T-helper 2 cell (primary cell): Measurements from ENCODE around the gene ABHD14A.

ENCODE experiments used
- DNase-seq, 5 experiments: peaks; one replicate each; pipeline versions ENCODE4 v3.0.0 to v3.0.0-alpha.2; 2012 to 2022

The ABHD14A gene

DNA sequence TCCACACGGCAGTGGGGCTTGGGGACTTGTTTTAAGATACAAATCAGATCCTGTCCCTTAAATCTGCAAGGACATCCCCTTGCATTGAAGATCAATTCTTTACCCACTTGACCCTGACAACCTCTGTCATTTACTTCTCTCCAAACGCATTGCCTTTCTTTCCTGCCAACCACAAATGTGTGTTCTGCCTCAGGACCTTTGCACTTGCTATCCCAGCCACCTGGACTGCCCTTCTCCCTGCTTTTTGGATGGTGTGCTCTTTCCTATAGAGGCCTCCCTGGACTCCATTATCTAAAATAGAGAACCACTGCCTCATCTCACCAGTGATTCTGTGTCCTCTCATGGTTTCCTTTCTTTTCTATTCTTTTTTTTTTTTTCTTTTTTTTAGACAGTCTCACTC lies 22.3 kb downstream of the ABHD14A start:
- DNase-seq: no peak

DNA sequence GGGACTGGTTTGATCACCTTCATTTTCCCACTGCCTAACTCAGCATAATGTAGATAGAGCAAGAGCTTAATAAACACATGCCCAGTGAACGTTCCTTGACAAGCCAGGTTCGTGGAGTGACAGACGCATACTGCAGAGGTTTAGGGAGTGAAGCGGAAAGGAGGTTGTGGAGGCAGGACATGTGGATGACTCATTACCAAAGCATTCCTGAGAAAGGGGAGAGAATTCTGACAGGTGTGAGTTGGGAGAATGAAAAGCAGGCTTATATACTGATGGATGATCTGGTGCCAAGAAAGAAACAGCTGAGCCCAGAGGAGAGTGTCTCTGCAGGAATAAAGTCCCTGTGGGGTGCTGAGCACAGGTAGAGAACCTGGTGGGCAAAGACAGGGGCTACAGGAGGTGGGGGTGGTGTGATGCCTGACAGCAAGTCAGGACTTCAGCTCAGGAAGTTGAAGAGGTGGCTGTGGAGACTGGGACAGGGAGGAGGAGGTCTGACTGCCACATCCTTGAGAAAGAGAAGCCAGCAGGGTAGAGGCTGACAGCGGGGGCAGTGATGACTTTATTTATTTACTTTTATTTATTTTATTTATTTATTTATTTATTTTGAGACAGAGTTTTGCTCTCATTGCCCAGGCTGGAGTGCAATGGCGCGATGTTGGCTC lies 23.2 kb downstream of the ABHD14A start:
- no peak for DNase-seq

DNA sequence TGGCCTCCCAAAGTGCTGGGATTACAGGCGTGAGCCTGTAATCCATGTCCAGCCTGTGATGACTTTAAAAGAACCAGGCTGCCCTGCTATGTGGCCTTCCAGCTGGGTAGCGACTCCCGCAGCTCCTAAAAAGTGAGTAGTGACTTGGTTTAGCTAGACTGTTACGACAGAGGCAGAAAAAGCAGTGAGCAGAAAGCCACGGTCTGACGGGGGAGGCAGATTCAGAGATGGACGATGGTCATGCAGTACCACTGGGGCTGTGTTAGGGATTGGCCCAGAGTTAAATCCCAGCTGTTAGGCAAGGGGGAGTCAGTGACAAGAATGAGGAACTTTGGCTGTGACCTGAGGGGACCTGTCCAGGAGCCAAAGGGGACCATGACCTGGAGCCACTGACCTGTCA lies 23.9 kb downstream of the ABHD14A start:
- no peak for DNase-seq

DNA sequence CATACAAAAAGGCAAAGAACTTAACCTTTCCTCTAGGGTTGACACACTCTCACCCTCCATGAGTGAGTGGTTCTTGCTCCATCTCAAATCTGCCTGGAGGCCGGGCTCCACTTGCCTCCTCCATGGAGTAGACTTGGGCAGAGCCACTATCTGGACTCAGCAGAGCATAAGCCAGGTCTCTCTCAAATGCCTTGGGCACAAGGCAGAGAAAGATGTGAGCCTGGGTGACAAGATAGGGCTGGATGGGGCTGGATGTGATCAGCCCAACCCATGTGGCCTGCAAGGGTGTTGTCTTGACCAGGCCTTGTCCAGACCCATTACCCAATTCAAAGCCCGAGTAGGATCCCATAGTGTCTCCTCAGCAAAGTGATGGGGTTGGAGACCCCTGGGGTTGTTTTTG lies 25.0 kb downstream of the ABHD14A start:
- DNase-seq: no peak

DNA sequence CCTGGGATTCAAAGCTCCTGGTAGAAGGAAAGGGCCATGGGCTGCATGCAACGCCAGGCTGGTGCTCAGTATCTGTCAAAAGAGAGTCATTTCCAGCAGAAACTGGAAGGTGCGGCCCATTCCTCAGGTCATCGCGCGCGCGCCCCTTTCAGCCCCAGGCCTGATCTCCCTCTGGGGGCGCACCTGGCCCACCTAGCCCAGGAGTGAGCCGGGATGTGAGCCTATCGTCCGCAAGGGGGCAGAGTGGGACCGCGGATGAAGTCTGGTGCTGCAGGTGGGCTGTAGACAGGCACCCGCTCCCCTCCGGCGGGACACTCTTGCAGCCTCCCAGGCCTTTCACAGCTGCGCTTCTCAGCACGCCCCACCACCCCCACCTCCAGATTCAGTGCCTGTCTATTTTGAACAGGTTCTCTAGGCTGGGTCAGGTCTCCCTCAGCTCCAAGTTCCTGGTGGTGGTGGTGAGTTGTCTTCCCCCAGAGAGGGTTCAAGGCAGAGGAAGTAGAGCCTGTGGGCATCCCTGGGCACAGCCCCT lies 26.6 kb downstream of the ABHD14A start:
- DNase-seq: peak; percentile 73 to 81 (median 79)

DNA sequence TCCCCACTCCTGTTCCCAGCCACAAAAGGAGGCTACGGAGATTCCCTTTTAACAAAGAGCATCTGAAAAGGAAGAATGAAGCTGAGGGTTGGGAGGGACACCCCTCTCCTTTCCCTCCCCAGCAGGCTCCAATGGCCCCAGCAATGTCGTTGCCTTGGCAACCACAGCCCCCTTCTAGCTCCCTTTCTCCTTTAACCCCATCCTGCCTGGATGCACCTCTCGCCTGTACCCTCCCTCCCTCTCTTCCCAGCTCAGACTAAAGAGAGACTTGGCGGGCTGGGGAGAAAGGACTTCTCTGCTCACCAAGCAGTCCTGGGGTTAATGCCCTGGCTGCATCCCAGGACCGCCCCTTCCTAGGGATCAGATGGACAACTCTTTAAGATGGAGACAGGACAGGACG lies 27.9 kb downstream of the ABHD14A start:
- no peak for DNase-seq

DNA sequence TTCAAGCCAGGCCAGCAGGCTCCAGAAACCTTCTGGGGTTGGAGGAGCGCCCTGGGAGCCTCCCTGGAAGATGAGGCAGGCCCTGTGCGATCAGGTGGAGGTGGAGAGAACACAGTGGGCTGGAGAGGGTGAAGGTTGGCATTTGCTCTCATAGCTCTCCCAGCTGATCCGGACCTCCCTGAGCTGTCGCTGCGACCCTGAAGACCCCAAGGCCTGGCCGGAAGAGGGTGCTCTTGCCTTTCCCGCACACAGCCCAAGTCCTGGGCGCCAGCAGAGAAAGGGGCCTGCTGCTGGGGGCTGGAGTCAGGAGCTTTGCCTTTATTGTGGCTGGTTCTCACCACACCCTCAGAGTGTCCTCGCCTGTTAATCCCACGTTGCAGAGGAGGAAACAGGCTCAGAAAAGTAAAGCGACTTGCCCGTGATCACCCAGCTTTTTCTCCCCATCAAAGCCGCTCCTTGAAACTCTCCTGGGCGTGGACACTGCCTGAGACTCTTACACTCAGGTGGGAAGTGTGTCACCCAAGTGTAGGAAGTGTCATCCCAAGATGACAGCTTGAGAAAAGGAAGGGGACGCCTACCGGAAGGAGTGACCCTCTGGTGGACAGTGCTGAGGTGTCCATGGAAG lies 29.4 kb downstream of the ABHD14A start:
- DNase-seq: no peak

DNA sequence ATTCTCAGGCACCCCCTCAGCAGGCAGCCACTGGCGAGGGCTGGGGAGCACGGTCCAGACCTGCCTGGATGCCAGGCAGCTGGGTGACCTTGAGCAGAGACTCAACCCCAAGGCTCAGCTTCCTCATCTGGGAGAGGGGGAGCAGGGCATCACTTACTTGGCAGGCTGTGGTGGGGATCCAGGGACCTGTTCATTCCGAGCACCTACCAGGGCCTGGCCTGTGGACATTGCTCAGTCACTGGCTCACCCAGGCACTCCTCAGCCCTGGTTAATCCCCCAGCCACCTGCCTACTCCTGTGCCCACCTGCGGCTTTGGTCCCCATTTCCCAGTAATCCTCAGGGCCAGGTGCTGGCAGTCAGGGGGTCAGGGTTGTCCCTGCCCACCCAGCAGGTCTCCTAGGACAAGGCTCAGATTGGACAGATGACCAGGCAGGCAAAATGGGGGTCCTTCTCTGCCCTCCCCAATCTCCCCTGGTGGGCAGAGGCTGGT lies 30.1 kb downstream of the ABHD14A start:
- no peak for DNase-seq

DNA sequence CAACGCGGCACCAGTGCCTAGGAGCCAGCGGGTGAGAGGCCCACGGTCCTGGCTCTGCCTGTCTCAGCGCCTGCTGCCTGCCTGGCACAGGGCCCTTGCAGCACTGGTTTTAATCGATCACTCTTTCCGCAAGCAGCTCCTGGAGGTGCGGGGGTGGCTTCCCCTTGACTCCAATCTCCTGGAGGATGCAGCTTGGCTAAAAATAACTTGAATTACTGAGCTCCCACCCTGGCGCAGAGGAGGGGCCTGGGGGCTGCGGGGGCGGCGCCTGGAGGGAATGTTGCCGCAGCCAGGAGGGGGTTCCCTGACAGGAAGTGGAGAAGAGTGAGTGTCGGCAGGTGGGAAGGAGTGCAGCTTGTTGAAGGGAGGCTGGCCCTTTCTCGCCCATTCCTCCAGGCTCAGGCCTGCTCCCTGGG lies 30.7 kb downstream of the ABHD14A start:
- DNase-seq: no peak

DNA sequence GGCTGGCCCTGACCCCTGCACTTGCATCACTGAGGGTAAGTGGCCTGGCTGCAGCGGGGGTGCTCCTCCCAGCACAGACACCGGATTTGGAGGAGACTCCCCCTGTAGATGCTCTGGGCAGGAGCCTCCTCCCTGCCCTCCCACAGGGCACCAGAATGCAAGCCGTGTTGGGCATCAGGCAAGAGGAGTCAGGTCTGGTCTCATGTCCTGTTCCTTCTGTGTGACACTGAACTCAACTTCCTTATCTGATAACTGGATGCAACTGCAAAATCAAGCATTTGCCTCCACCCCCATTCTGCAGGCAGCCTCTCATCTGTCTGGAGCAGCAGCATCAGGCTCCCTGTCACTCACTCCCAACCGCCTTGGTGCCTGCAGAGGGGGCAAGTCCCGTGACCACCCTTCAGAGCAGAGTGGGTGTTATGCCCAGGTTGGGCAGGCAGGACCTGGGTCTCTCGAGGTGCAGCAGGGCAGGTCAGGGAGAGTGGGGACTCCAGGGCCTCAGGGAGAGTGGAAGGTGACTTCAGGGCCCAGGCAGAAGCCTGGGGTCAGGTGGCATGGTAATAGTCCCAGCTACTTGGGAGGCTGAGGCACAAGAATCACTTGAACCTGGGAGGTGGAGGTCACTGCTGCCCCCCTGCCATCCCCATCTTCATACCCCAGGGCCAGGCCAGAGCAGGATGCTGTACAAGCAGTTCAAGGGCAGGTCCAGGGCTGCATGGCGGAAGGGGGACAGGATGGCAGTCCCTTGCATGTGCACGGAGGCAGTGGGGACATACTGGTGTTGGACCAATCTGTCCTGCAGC lies 31.4 kb downstream of the ABHD14A start:
- DNase-seq: peak in 1 of 5 experiments; percentile 58

DNA sequence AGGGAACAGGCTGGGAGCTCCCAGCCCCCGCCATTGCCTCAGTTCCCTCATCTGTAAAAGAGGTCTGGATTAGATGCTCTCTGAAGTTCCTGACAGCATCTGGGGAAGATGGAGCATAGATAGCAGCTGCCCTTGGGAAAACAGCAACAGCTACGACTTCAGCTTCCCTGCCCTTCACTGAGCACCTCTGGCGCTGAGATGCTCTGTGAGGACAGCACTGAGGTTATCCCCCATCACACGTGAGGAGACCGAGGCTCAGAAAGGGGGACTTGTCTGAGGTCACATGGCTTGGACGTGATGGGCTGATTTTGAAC lies 31.9 kb downstream of the ABHD14A start:
- DNase-seq: no peak

DNA sequence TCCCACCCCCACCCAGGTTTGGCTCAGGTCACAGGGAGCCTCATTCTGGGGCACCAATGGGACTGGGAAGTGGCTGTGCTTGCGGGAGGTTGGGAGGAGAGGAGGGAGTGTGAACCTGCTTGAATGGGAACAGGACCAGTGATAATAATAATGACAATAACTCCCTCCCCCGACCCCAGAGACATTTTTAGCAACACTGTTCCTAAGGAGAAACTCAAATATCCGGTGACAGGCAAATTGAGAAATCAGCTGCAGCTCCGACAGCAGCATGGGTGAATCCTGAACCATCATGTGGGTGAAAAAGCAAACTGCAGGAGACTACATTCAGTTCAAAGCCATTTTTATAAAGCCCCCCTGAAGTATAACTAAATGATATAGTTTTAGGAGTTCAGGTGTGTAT lies 32.4 kb downstream of the ABHD14A start:
- no peak for DNase-seq

DNA sequence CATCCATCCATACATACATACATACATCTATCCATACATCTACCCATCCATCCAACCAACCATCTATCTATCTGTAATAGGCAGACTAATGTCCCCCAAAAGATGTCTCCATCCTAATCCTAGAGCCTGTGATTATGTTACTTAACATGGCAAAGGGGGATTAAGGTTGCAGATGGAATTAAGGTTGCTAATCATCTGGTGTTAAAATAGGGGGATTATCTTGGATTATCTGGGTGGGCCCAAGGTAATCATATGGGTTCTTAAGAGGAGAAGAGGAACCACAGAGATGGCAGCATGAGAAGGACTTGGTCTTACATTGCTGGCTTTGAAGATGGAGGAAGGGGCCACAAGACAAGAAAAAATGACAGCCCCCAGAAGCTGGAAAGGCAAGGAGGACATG lies 35.6 kb downstream of the ABHD14A start:
- DNase-seq: no peak

DNA sequence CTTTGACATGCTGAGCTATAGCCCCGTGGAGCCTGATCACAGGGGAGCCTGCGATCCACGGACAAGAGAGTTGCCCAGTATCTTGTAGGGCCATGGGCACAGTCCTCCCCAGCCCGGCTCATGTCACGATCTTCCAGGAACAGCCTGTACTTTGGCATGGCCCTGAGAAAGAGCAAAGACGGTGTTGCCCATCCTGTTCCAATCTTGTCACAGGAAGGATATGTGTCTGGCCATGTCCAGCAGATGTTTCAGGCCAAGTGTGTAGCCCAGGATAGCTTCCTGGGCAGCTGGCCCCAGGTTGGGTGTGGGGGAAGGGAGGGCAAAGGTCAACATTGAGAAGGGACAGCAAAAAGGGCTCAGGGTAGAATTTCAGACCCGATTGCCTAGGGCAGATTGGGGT lies 37.8 kb downstream of the ABHD14A start:
- no peak for DNase-seq

DNA sequence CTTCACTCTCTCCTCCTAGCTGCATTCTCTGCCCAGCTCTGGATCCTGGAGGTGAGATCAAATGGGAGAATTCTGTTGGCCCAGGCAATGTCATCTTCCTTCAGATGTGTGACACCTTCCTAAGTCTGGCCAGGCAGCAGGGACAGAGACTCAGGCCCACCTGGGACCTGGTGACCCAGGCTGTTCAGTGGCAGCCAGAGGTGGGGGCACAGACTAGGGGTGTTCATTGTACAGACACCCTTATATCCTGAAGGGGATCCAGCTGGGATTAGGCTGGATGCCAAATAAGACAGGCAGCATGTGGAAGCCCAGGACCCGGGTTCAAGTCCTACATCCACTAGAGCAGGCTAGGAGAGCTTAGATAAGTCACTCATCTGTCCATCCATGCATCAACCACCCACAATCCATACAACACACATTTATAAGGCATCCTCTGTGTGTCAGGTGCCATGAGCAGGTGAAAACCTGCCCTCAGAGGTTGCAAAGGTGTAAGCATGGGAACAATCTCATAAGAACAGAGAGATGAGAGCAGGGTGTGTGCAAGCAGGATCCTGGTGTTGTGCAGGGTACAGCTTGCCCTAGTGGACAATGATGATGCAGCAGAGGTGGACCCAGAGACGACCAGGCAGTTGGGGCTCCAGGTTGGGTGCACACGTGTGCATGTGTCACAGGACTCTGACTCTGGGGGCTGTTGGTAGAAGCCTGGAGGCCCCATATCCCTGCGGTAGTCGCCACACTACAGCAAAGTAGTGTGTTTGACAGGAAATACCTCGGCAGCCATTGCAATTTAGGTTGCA lies 39.1 kb downstream of the ABHD14A start:
- DNase-seq: no peak

DNA sequence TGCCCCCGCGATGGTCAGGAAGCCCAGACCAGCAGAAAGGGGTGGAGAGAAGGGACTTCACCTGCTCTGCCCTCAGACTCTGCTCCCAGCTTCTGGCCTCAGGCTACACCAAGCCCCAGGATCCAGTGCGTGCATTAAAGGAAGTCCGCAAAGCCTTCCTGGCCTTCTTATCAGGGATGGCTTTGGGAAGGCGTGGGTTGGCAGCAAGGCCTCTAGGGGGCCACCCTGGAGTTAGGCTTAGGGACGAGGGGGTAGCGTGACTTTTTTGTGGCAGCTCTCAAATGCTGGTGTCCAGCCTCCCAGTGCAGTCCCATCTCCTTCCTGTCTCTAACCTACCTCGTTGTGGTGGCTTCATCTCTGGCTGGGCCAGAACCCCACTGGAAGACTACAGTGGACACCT lies 39.7 kb downstream of the ABHD14A start:
- no peak for DNase-seq

DNA sequence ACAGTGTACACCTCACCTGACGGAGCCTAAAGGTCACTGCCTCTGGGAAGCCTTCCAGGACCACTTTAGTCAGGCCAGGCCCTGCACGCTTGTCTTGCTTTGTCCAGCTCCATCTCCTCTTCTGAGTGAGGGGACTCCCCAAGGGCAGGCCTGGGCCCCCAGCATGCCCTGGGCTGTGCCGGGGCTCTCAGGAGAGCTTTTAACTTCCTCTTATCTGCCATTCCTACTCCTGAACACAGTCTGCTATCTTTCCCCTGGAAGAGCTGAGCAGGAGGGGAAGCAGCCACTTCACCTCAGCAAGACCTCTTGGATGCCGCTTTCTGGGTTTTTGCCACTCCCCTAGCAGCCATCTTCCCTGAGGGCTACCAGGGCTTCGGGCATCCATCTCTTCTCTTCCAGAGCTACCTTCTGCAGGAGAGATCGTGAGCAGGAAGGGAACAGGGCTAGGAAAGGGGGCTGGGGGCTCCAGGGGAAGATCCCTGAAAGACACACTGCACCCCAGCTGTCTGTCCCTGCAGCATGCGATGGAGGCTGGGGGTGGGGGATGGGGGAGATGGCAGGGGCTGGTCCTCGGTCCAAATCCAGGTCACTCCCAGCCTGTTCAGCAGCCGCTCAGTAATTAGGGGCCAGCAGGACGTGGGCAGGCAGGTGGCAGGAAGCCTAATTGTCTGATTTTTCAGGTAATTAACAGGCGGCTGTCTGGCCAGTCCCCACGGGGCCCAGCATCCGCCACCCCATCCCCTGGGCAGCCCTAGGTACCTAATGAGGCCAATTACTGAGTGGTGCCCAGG lies 40.8 kb downstream of the ABHD14A start:
- no peak for DNase-seq

DNA sequence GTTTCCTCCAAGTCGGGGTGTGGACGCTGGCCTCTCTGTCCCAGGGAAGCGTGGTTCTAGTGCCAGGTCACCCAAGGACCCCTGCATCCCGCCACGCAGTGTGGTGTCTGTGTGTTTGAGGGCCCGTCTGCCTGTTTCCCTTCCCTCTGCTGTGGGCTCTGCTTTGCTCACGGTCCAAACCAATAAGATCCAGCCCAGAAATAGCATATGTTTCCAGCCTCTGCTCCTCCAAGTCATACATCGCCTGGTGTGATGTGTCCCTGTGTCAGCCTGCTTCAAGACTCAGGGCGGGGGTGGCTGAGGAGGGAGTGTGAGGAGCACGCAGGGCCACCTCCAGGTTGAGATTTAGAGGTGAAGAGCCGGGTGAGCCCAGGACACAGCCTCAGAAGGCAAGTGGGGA lies 42.7 kb downstream of the ABHD14A start:
- DNase-seq: no peak

DNA sequence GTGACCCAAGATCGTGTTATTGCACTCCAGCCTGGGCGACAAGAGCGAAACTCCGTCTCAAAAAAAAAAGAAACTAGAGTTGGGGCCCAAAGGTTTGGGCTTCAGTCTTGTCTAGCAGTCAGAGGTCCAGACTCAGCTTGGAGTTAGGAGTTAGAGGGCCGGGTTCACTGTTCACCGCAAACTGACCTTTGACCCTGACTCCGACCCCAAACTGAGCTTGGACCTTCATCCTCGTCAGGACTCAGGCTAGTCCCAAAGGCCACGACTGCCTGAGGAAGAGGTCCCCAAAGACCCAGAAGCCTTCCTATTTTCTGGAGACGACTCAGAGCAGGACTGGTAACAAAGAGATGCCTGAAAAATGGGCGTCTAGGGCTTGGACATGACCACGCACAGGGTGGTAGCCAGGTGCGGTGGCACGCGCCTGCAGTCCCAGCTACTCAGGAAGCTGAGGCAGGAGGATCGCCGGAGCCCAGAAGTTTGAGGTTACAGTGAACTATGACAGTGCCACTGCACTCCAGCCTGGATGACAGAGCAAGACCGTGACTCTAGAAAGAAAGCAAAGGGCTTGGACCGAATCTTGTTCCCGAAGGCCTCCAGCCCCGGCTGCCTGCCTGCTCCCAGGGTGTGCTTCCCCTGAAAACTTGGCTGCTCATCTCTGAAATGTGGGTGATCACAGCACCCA lies 43.6 kb downstream of the ABHD14A start:
- no peak for DNase-seq

DNA sequence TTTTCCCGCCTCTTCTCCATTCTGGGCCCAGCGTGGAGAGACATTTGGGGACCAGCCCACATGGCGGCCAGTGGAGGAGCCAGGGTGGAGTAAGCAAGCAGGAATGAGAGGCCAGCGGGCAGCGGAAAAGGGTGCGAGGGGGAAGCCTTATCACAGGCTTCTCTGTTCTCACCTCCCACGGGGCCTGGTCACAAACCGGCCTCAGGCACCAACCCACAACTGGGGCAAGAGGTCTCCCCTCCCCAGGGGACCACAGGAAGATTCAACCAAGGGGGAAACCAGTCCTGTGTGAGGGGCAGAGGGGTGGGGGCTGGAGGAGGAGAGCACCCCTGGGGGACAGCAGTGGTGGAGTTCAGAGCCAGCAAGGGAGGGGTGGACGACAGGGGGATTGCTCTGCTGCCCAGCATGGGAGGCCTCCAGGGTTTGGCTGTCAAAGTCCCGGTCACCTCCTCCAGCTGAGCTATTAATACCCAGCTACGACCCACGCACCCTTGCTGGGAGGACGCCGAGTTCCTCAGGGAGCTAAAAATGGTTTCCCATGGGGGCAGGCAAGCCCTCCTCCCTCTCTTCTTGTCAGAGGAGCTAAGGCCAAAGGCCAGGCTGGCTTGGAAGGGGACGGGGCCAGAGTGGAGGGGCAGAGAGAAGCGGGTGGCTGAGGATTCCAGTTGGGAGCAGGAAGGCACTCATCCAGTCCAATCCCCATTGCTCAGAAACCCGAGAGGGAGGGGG lies 44.7 kb downstream of the ABHD14A start:
- DNase-seq: no peak

DNA sequence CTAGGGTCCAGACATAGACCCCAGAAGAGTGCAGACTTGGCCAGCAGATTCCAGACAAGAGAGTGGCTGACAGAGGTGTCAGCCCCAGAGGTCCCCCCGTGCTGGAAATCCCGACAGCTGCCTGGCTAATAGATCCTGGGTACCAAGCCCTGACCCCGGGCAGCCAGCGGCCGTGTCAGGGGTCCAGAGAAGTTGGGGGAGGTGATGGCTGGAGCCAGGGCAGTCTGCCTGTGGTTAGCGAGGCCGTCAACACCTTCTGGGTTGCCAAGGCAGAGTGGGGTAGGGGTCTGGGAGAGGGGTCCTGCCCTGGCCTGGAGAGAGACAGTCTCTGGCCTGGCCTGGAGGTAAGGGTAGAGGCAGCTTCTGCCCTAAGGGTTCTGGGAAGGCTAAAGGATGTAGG lies 45.9 kb downstream of the ABHD14A start:
- no peak for DNase-seq
